ENCODE data around the gene ANK2.
"Not testable (repeated sequence)": the region's sequence is repeated elsewhere in the genome, so short reads cannot be mapped to it uniquely, and the experiment has no call there.

The ANK2 gene

GRCh38 chr4:113052379-113052951 is 3.0 kb downstream of the ANK2 start:
- no peak for DNase-seq

- no peak for DNase-seq
These were observed 4.4 kb downstream of the ANK2 start for GRCh38 chr4:113053883-113054282.

GRCh38 chr4:113056318-113056717 is 6.9 kb downstream of the ANK2 start:
- no peak for DNase-seq

GRCh38 chr4:113057891-113058290 is 8.4 kb downstream of the ANK2 start:
- no peak for DNase-seq

GRCh38 chr4:113059449-113060182 is 10.2 kb downstream of the ANK2 start:
- no peak for DNase-seq

- DNase-seq = no peak
These were observed 11.4 kb downstream of the ANK2 start for GRCh38 chr4:113060853-113061252.

- DNase-seq = no peak
These were observed 14.8 kb downstream of the ANK2 start for GRCh38 chr4:113064244-113064643.

- no peak for DNase-seq
These were observed 16.2 kb downstream of the ANK2 start for GRCh38 chr4:113065629-113066028.

GRCh38 chr4:113068771-113069170 is 19.3 kb downstream of the ANK2 start:
- not testable (repeated sequence) for DNase-seq

GRCh38 chr4:113069212-113069892 is 19.9 kb downstream of the ANK2 start:
- DNase-seq = no peak

GRCh38 chr4:113070755-113071154 is 21.3 kb downstream of the ANK2 start:
- DNase-seq = no peak

- no peak for DNase-seq
These were observed 21.8 kb downstream of the ANK2 start for GRCh38 chr4:113071274-113071673.

GRCh38 chr4:113071805-113072204 is 22.4 kb downstream of the ANK2 start:
- DNase-seq = no peak

- no peak for DNase-seq
These were observed 24.1 kb downstream of the ANK2 start for GRCh38 chr4:113073451-113074005.

GRCh38 chr4:113077575-113077974 is 28.1 kb downstream of the ANK2 start:
- no peak for DNase-seq

GRCh38 chr4:113078066-113078465 is 28.6 kb downstream of the ANK2 start:
- no peak for DNase-seq

- no peak for DNase-seq
These were observed 30.6 kb downstream of the ANK2 start for GRCh38 chr4:113080050-113080449.

GRCh38 chr4:113080624-113081023 is 31.2 kb downstream of the ANK2 start:
- no peak for DNase-seq

GRCh38 chr4:113083346-113083745 is 33.9 kb downstream of the ANK2 start:
- DNase-seq = no peak

- no peak for DNase-seq
These were observed 36.8 kb downstream of the ANK2 start for GRCh38 chr4:113086172-113086695.

- no peak for DNase-seq
These were observed 38.6 kb downstream of the ANK2 start for GRCh38 chr4:113088050-113088449.

- DNase-seq = no peak
These were observed 41.5 kb downstream of the ANK2 start for GRCh38 chr4:113090954-113091353.

- no peak for DNase-seq
These were observed 44.9 kb downstream of the ANK2 start for GRCh38 chr4:113094331-113094730.

GRCh38 chr4:113094802-113095201 is 45.3 kb downstream of the ANK2 start:
- DNase-seq = no peak
